Activated CD4-positive, CD25-positive, alpha-beta regulatory T cell treated with anti-CD3 and anti-CD28 coated beads, Interleukin-2, amount 50 U/mL, for 72 hours (primary cell): ENCODE results near the gene BAIAP2L2.
"Not testable (repeated sequence)": the region's sequence is repeated elsewhere in the genome, so short reads cannot be mapped to it uniquely, and the experiment has no call there.

Source experiments
- DNase-seq: peaks from one replicate; pipeline ENCODE4 v3.0.0; 2021

Gene BAIAP2L2

GRCh38 chr22:38080474-38080849, 30.0 kb downstream of the BAIAP2L2 start:
- DNase-seq, result no peak

GRCh38 chr22:38079804-38080203, 30.7 kb downstream of the BAIAP2L2 start:
- DNase-seq, result no peak

GRCh38 chr22:38079208-38079607, 31.3 kb downstream of the BAIAP2L2 start:
- DNase-seq, result not testable (repeated sequence)

GRCh38 chr22:38078046-38078840, 32.2 kb downstream of the BAIAP2L2 start:
- no peak for DNase-seq

- no peak for DNase-seq
Observed at GRCh38 chr22:38077595-38077994, 32.9 kb downstream of the BAIAP2L2 start.

GRCh38 chr22:38077096-38077495, 33.4 kb downstream of the BAIAP2L2 start:
- DNase-seq, result no peak

GRCh38 chr22:38075961-38076360, 34.5 kb downstream of the BAIAP2L2 start:
- DNase-seq, result no peak

- DNase-seq, result no peak
Observed at GRCh38 chr22:38075105-38075825, 35.2 kb downstream of the BAIAP2L2 start.

- DNase-seq, result no peak
Observed at GRCh38 chr22:38074181-38075104, 36.0 kb downstream of the BAIAP2L2 start.

- no peak for DNase-seq
Observed at GRCh38 chr22:38073150-38074130, 37.0 kb downstream of the BAIAP2L2 start.

- DNase-seq, result no peak
Observed at GRCh38 chr22:38072322-38073149, 37.9 kb downstream of the BAIAP2L2 start.

GRCh38 chr22:38071421-38072321, 38.8 kb downstream of the BAIAP2L2 start:
- no peak for DNase-seq

GRCh38 chr22:38070250-38070921, 40.1 kb downstream of the BAIAP2L2 start:
- no peak for DNase-seq

GRCh38 chr22:38069372-38070249, 40.9 kb downstream of the BAIAP2L2 start:
- no peak for DNase-seq

GRCh38 chr22:38068641-38069371, 41.7 kb downstream of the BAIAP2L2 start:
- no peak for DNase-seq

GRCh38 chr22:38067761-38068360, 42.6 kb downstream of the BAIAP2L2 start:
- DNase-seq, result no peak

GRCh38 chr22:38067028-38067415, 43.5 kb downstream of the BAIAP2L2 start:
- DNase-seq, result no peak
